Astrocyte (in vitro differentiated cells and primary cell): Measurements from ENCODE around the gene TBCEL.

Experiments
- CTCF ChIP-seq: IDR thresholded peaks from 2 replicates; pipeline ENCODE4 v1.5.1; 2011; ENCODE audit warnings: low read depth, mild to moderate bottlenecking, inconsistent platforms, low read length, moderate library complexity; ENCODE audit not compliant: insufficient read depth
- EZH2 ChIP-seq: IDR thresholded peaks from 2 replicates; pipeline ENCODE4 v1.6.1; 2012; ENCODE audit warnings: mild to moderate bottlenecking, low read length, inconsistent platforms; ENCODE audit not compliant: insufficient read depth

DNA sequence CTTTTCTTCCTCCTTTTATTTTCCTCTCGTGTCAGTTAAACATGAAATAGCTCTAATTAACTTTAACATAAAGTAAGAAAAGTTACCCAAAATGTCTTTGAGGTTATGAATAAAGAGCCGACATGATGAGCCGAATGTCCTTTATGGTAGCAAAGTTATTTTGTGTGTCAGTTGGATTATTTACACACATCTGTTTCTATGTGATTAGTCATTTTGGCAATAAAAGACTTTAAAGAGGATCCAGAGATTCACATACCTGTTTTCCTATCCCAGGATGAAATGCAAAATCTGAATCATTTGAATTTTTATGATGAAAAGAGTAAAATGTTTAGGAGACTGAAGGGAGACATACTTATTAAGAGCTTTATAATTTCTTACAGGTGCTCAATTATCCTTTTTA is 43.1 kb downstream of the TBCEL start:
- TF ChIP-seq EZH2 (no peak), CTCF (no peak)
